ENCODE measurements around the gene SPHK2. TPM values are rescaled to one million over a fixed set of nuclear protein-coding genes. Genes with fewer than 3 reads are reported as not detected.

Gene SPHK2
- polyA plus RNA-seq, 3 donors from 2014 or later = 10.5 to 14.5 (median 14.1) TPM

GRCh38 chr19:48611872-48612271 lies 7.4 kb upstream of the SPHK2 start:
- Mint-ChIP-seq H3K9me3 (no peaks in the 10 kb centered on the region), H3K4me1 (peaks cover 9 to 14% of the 10 kb centered on the region in 2 donors), H3K36me3 (peaks cover 4 to 13% (median 5%) of the 10 kb centered on the region in 3 donors), H3K4me3 (no peak overlapping the region), H3K27ac (no peak overlapping the region), H3K27me3 (ENCODE audit: low read depth in 3 of 3) (peaks cover 0 to 7% (median 5%) of the 10 kb centered on the region in 3 donors)
- DNase-seq = no peak

GRCh38 chr19:48613024-48613851 lies 6.1 kb upstream of the SPHK2 start:
- Mint-ChIP-seq H3K36me3 (peaks cover 4 to 14% (median 5%) of the 10 kb centered on the region in 3 donors), H3K9me3 (no peaks in the 10 kb centered on the region), H3K4me1 (peaks cover 22 to 26% of the 10 kb centered on the region in 2 donors), H3K27me3 (ENCODE audit: low read depth in 3 of 3) (peaks cover 0 to 7% (median 5%) of the 10 kb centered on the region in 3 donors), H3K27ac (peak overlapping the region in 2 of 6 donors; percentile 45 to 70), H3K4me3 (no peak overlapping the region)
- no peak for DNase-seq

- Mint-ChIP-seq H3K4me3 (no peak overlapping the region), H3K27me3 (ENCODE audit: low read depth in 3 of 3) (peaks cover 2 to 7% (median 7%) of the 10 kb centered on the region in 3 donors), H3K27ac (peak overlapping the region in 4 of 6 donors; percentile 5 to 70 (median 48)), H3K9me3 (no peaks in the 10 kb centered on the region), H3K4me1 (peaks cover 27 to 29% of the 10 kb centered on the region in 2 donors), H3K36me3 (peaks cover 8 to 19% (median 10%) of the 10 kb centered on the region in 3 donors)
- no peak for DNase-seq
Measured at GRCh38 chr19:48613852-48614435, 5.4 kb upstream of the SPHK2 start.

- H3K27me3 Mint-ChIP-seq (ENCODE audit: low read depth in 3 of 3) = peaks cover 4 to 12% (median 10%) of the 10 kb centered on the region in 3 donors
- no peaks in the 10 kb centered on the region for H3K9me3 Mint-ChIP-seq
- H3K27ac Mint-ChIP-seq = peak within 1 kb of the TSS in 5 of 6 donors; percentile 5 to 70 (median 51)
- peak within 1 kb of the TSS in 1 of 5 donors; percentile 24 for H3K4me3 Mint-ChIP-seq
- H3K4me1 Mint-ChIP-seq = peaks cover 30 to 36% of the 10 kb centered on the region in 2 donors
- no peak for DNase-seq
- peaks cover 8 to 19% (median 10%) of the 10 kb centered on the region in 3 donors for H3K36me3 Mint-ChIP-seq
Measured at GRCh38 chr19:48614436-48615230, 4.7 kb upstream of the SPHK2 start, which contains the start of gene FAM83E. Gene FAM83E, minus strand, starts transcription at chr19:48615076. Its CDS starts 1,704 bp downstream, at chr19:48613372.

- no peak for DNase-seq
- Mint-ChIP-seq H3K9me3 (no peaks in the 10 kb centered on the region), H3K4me1 (peaks cover 37 to 44% of the 10 kb centered on the region in 2 donors), H3K4me3 (peak overlapping the region in 1 of 5 donors; percentile 24), H3K36me3 (peaks cover 8 to 19% (median 10%) of the 10 kb centered on the region in 3 donors), H3K27ac (peak overlapping the region in 1 of 6 donors; percentile 53), H3K27me3 (ENCODE audit: low read depth in 3 of 3) (peaks cover 4 to 12% (median 10%) of the 10 kb centered on the region in 3 donors)
Measured at GRCh38 chr19:48615231-48616040, 3.9 kb upstream of the SPHK2 start.

GRCh38 chr19:48616041-48616436 lies 3.3 kb upstream of the SPHK2 start:
- Mint-ChIP-seq H3K27me3 (ENCODE audit: low read depth in 3 of 3) (peaks cover 4 to 11% (median 10%) of the 10 kb centered on the region in 3 donors), H3K9me3 (no peaks in the 10 kb centered on the region), H3K36me3 (peaks cover 8 to 19% (median 10%) of the 10 kb centered on the region in 3 donors), H3K4me1 (peaks cover 37 to 44% of the 10 kb centered on the region in 2 donors), H3K4me3 (peak overlapping the region in 4 of 5 donors; percentile 40 to 66 (median 58)), H3K27ac (peak overlapping the region in 4 of 6 donors; percentile 45 to 99 (median 64))
- no peak for DNase-seq

- no peak for DNase-seq
Measured at GRCh38 chr19:48616491-48617056, 2.7 kb upstream of the SPHK2 start.

GRCh38 chr19:48617146-48617937 lies 2.0 kb upstream of the SPHK2 start:
- Mint-ChIP-seq H3K27me3 (ENCODE audit: low read depth in 3 of 3) (peaks cover 4 to 11% (median 10%) of the 10 kb centered on the region in 3 donors), H3K4me1 (peaks cover 43 to 52% of the 10 kb centered on the region in 2 donors), H3K4me3 (peak overlapping the region; percentile 95 to 99 (median 96)), H3K27ac (peak overlapping the region; percentile 95 to 99 (median 99)), H3K36me3 (peaks cover 10 to 23% (median 10%) of the 10 kb centered on the region in 3 donors), H3K9me3 (no peaks in the 10 kb centered on the region)
- no peak for DNase-seq

More at GRCh38 chr19:48616491-48617056, 2.7 kb upstream of the SPHK2 start:
- H3K27me3 Mint-ChIP-seq (ENCODE audit: low read depth in 3 of 3) = peaks cover 4 to 11% (median 10%) of the 10 kb centered on the region in 3 donors
- peaks cover 39 to 47% of the 10 kb centered on the region in 2 donors for H3K4me1 Mint-ChIP-seq
- peak overlapping the region in 4 of 6 donors; percentile 45 to 99 (median 68) for H3K27ac Mint-ChIP-seq
- no peaks in the 10 kb centered on the region for H3K9me3 Mint-ChIP-seq
- H3K36me3 Mint-ChIP-seq = peaks cover 8 to 22% (median 10%) of the 10 kb centered on the region in 3 donors
- peak overlapping the region; percentile 40 to 66 (median 57) for H3K4me3 Mint-ChIP-seq

GRCh38 chr19:48618278-48618915 lies 909 bp upstream of the SPHK2 start:
- Mint-ChIP-seq H3K27me3 (ENCODE audit: low read depth in 3 of 3) (peaks cover 4 to 11% (median 10%) of the 10 kb centered on the region in 3 donors), H3K4me1 (peaks cover 47 to 59% of the 10 kb centered on the region in 2 donors), H3K36me3 (peaks cover 10 to 28% (median 14%) of the 10 kb centered on the region in 3 donors), H3K9me3 (no peaks in the 10 kb centered on the region), H3K4me3 (peak overlapping the region; percentile 95 to 99 (median 96)), H3K27ac (peak overlapping the region; percentile 95 to 99 (median 99))
- DNase-seq = no peak

- Mint-ChIP-seq H3K9me3 (no peaks in the 10 kb centered on the region), H3K4me1 (peaks cover 57 to 75% of the 10 kb centered on the region in 2 donors), H3K4me3 (peak overlapping the region; percentile 95 to 99 (median 96)), H3K27ac (peak overlapping the region; percentile 95 to 99 (median 99)), H3K36me3 (peaks cover 10 to 34% (median 18%) of the 10 kb centered on the region in 3 donors), H3K27me3 (ENCODE audit: low read depth in 3 of 3) (peaks cover 6 to 8% (median 8%) of the 10 kb centered on the region in 3 donors)
- DNase-seq = no peak
Measured at GRCh38 chr19:48619692-48620585, 633 bp downstream of the SPHK2 start.

All from immature natural killer cell (primary cell).